GM18505 (cell line): Measurements from ENCODE around the gene DDA1.

Source experiments
- ATAC-seq: cut with Tn5 transposase; IDR thresholded peaks from one replicate; pipeline ENCODE4 v1.9.1; 2021; ENCODE audit not compliant: unreplicated experiment
- POLR2A ChIP-seq: IDR thresholded peaks from 4 replicates; pipeline ENCODE4 v1.6.1; 2011; ENCODE audit warnings: borderline replicate concordance; ENCODE audit not compliant: insufficient read depth, insufficient read length; ENCODE audit errors: extremely low read depth

Gene DDA1

DNA sequence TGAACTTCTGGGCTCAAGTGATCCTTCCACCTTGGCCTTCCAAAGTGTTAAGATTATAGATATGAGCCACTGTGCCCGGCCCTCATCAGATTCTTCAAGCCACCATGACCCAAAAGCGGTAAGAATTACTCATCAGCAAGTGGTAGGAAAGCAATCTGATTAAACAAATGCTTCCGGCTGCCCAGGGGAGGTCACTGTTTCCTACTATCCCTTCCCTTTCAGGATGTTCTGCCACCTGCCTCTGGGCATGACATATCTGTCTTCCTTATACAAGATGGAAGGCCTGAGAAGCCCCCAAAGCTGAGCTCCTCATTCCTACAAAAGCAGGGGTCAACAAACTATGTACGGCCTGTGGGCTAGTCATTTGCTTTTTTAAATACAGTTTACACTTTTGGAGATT, 13.1 kb upstream of the DDA1 start:
- TF ChIP-seq POLR2A: no peak

DNA sequence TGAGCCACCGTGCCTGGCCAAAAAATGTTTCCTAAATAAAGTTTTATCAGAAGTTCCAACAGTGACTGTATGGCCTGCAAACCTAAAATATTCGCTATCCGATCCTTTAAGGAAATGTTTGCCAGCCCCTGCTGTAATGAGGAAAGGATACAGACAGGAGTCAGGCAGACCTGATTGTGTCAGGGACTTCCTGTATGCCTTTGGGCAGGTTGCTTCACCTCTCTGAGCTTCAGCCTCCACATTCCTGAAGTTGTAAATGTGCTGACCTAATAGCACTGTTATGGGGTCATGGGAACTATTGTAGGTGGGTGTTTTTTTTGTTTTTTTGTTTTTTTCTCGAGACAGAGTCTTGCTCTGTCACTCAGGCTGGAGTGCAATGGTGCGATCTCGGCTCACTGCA, 12.4 kb upstream of the DDA1 start:
- no peak for TF ChIP-seq POLR2A
- ATAC-seq: no peak

More for the DNA sequence above, 13.1 kb upstream of the DDA1 start:
- ATAC-seq: no peak

DNA sequence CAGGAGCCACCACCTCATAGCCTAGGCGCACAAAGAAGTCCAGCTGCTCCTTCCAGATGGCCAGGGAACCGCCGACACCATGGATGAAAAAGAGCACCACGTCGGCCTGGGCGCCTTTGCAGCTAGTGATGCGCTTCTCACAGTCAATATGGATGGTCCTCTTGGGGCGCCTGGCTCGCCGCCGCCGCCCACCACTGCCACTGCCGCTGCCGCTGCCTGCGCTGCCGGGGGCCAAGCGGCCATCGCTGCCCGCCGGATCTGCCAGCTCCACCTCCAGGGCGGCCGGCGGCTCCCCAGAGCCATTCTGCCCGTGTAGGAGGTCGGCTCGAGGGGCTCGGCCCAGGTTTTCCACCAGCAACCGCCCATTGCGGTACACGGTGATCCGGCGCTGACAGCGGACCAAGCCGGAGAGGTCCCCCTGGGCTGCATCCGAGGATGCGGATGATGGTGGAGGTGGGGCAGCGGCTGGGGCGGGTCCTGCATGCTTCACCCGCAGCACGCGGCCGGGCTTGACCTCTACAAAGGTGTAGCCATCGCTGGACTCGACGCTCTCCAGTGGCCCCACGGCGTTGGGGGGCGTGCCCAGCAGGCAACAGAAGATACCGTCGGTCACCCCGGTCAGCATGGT, 8.3 kb upstream of the DDA1 start:
- no peak for TF ChIP-seq POLR2A
- no peak for ATAC-seq

DNA sequence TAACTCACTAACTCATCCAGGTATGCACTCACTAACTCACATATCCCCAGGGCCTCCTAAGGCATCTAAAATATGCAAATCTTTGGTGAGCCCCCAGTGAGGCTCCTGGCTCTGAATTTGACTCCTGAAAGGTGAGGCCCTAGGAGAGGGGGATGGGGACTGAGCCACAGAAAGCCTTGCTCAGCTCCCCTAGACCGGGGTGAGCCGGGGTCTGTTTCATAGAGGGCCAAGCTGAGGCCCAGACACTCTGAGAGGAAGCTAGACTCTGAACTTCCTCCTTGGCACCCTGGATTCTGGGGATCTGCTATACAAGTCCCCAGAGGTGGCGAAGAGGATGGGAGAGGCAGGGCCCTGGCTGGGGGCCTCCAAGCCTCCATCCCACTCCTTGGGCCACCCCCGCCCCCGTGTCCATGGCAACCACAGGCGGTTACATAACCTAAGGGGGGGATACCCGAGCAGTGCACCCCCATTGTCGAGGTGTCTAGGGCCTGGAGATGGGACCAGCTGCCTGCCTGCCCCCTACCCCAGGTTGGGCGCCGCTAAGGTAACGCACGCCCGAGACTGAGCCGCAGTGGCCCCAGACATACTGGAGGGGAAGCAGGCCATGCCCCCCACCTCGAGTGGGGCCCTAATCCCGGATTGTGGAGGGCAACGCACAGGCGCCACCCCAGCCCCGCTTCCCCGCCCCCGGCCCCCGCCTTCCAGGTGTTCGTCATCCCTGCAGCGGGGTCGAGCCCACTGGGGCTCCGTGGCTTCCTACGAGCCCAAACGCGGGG, 6.8 kb upstream of the DDA1 start:
- no peak for TF ChIP-seq POLR2A
- no peak for ATAC-seq

DNA sequence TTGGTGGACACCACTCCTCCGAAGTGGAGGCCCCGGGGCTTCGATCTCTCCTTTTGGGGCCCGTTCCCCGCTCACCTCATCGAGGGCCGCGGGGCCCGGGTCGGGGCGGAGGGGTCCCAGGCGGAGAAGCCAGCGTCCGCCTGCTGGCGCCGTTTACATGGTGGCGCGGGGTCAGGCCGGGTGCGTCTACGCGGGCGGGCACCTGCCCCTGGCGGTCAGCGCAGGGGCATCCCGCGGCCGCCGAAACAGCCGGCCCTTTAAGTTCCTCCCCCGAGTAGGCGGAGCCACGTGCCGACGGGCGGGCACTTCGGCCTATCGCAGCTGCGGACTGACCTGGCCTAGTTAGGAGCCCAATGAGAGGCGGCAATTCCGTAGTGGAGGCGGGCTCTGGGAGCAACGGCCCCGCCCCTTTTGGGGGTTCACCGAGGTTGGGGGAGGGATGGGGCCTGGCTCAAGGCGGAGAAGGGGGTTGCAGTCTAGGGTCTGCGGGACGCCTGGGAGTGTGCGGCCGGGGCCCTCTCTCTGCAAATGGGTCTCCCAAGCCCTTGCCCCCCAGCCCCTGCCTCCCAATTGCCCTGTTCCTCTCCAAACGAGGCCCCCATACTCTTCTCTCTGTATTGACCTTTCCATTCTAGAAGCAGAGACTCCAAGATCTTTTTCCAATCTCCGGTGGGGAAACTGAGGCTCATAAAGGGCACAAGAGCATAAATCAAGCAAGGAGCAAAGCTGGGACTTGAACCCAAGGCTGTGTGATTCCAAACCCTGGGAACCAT, 6.0 kb upstream of the DDA1 start, which contains the start of gene ABHD8:
Gene ABHD8, minus strand, starts transcription at position 259 of the 773 bp plus-strand sequence. CDS start 1,809 bp downstream, outside the sequence.
- peak; percentile 43 for ATAC-seq
- no peak for TF ChIP-seq POLR2A

DNA sequence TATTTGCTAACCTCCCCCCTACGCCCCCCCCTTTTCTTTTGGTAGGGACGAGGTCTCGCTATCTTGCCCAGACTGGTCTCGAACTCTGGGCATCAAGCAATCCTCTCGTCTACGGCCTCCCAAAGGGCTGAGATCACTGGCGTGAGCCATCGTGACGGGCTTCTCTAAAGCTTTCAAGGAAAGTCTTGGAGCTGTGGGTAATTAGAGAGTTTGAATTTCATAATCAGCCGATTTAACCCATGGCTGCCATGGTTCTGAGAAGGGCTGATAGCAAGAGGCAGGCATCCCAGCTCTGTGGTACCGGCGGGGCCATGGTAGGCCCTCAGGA, 5.5 kb upstream of the DDA1 start:
- no peak for TF ChIP-seq POLR2A

DNA sequence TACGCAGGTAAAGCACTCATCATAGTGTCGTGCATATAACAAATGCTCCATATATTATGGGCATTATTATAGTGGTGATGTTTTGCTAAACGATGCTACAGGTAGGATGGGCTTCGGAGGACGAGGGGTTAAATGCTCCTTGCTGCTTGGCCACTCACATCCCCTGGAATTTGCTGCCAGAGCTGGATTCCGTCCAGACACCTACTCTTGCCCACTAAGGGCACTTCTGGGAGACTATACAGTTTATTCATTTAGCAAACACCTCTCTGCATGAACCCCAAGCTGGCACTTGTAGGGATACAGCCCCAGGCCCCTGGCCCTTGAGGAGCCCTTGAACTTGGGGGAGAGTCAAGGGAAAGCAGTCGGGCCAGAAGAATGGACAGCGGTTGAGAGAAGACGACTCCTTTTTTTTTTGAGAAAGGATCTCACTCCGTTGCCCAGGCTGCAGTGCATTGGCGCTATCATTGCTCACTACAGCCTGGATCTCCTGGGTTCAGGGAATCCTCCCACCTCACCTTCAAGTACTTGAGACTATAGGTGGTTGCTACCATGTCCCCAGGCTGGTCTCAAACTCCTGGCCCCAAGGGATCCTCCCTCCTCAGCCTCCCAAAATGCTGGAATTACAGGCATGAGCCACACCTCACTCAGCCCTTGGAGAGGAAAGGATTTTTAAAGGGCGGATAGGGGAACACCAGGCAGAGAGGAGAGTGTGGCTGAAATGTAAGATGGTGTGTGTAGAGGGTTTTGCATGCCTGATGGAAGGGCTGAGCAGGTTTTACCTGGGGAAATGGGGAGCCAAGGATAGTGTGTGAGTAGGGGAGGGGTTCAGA, 4.8 kb upstream of the DDA1 start:
- ATAC-seq: no peak
- TF ChIP-seq POLR2A: no peak

More for the DNA sequence above, 5.5 kb upstream of the DDA1 start:
- no peak for ATAC-seq

DNA sequence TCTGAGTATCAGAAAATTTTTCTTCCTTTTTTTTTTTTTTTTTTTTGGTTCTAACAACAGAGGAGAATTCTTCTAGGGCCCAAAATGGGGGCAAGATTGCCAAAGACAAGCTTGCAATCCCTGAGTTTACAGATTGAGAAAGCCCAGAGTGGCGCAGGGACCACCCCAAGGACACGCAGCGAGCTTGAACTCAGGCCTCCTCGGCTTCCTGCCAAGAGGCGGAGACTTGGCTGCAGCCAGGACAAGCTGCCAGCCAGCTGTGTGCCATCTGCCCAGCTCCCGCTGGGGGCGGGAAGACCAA, 4.2 kb upstream of the DDA1 start:
- ATAC-seq: no peak
- TF ChIP-seq POLR2A: no peak

DNA sequence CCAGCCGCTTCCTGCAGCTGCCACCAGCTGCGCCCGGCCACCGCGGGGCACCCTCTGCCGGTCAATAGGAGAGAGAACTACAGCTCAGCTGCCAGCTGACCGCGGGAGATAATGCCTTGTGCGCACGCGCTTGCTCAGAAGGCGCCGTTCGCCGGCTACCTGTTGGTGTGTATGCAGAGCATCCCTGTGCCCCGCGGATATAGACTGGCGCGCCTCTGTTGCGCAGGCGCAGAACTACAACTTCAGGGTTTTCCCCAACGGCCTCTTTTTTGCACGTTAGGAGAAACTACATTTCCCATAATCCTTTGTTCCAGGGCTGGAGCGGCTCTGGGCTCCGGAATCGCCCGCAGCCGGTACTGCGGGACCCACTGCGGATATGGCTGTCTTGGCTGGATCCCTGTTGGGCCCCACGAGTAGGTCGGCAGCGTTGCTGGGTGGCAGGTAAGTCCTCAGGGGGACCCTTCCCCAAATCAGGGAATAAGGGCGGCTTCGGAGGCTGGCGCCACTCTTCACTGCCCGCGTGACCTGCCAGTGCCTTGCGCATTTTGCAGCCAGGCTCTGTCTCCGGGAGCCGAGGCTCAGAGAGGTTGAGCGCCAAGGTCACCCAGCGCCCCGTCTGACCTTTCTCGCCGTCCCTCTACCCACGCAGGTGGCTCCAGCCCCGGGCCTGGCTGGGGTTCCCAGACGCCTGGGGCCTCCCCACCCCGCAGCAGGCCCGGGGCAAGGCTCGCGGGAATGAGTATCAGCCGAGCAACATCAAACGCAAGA, 3.7 kb upstream of the DDA1 start, which contains the start of gene MRPL34:
Gene MRPL34, plus strand, starts transcription at position 356 of the 768 bp plus-strand sequence. Its CDS starts 21 bp downstream, at position 377.
- TF ChIP-seq POLR2A: peak; percentile 61
- ATAC-seq: peak; percentile 60

DNA sequence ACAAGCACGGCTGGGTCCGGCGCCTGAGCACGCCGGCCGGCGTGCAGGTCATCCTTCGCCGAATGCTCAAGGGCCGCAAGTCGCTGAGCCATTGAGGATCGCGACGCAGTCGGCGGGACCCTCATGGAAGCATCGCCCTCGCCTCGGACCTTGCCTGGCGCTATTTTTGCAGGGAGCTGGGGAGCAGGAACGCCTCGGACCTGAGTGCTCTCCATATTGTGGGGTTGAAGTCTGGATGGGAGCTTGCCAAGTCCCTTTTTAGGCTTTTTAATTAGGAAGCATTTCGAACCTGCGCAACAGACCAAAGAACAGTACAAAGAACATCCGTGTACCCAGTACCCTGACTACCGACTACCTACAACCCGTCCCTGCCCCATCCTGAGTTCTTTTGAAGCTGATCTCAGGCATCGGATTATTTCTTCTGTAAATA, 3.1 kb upstream of the DDA1 start:
- TF ChIP-seq POLR2A: no peak
- ATAC-seq: no peak

DNA sequence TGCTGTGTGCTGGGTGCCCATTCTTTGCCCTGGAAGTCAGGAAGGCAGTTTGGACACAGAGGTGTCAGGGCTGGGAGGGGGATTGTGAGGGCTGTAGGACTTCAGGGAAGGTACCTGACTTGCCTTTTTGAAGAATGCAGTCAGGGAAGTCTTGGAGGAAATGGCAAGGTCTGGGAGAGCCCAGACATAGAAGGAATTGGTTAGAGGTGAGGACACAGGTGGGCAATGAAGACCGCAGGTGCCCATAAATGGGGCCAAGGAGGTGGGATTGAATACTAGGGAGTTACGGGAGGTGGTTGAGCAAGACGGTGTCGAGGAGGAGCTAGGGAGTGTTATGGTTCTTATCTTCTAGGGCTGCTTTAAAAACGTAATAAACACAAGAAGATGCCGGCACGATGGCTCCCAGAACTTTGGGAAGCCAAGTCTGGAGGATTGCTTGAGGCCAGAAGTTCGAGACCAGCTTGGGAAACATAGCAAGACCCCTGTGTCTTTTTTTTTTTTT, 1.4 kb upstream of the DDA1 start:
- ATAC-seq: no peak
- no peak for TF ChIP-seq POLR2A

DNA sequence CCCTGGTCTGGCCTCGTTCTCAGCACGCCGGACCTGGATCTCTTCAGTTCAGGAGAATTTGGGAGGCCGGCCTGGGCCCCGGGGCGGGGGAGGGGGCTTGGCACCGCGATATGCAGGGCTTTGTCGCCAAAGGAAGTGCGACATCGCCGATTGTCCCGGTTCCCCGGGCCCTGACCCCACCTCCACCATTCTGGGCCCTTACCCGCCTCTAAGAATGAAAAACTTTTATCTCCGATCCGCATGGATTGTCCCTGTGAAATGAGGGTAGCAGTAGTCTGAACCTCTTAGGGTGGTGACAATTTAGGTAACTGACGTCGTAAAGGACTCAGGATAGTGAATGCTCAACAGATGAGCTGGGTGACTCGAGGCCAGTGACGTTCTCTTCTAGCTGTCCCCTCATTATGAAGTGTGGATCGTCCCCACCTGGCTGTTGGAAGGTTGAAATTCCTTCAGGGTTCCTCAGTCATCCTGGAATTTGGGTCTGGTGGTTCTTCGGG, 650 bp downstream of the DDA1 start:
- no peak for TF ChIP-seq POLR2A
- no peak for ATAC-seq
